ENCODE measurements around the gene KLHL29. TPM values are rescaled to one million over a fixed set of nuclear protein-coding genes. Genes with fewer than 3 reads are reported as not detected.

Gene KLHL29
- total and polyA plus RNA-seq, 2 experiments from 2014 or later = 3.8 to 9.9 TPM

GRCh38 chr2:23557455-23557854, 172.5 kb downstream of the KLHL29 start:
- Histone ChIP-seq H3K9me3 (ENCODE audit: low read depth) (no peaks in the 10 kb centered on the region), H2AFZ (no peak overlapping the region), H3K79me2 (no peaks in the 10 kb centered on the region), H3K36me3 (replicated peaks; ENCODE audit: insufficient read depth, low read depth) (no peaks in the 10 kb centered on the region), H4K20me1 (ENCODE audit: insufficient read depth, poor library complexity, severe bottlenecking) (no peaks in the 10 kb centered on the region), H3K4me3 (no peak overlapping the region), H3K4me1 (ENCODE audit: insufficient read depth) (no peaks in the 10 kb centered on the region), H3K27ac (no peak overlapping the region), H3K4me2 (no peak overlapping the region), H3K27me3 (no peaks in the 10 kb centered on the region), H3K9me2 (replicated peaks; ENCODE audit: insufficient read depth) (no peaks in the 10 kb centered on the region)
- 88% methylated on average over 9 of the region's 9 CpGs for WGBS (ENCODE audit: low lambda C conversion rate, missing lambda C conversion rate)
- TF ChIP-seq EZH2 (IDR thresholded peaks at IDR 0.05; ENCODE audit: borderline replicate concordance) (no peak), CTCF (IDR thresholded peaks at IDR 0.05; ENCODE audit: poor library complexity) (no peak), EZH2phosphoT487 (IDR thresholded peaks at IDR 0.05; ENCODE audit: low read depth, severe bottlenecking, unreplicated experiment) (no peak)
- no peak for DNase-seq (ENCODE audit: low spot score)

- Histone ChIP-seq H3K4me3 (no peak overlapping the region), H3K4me2 (no peak overlapping the region), H3K27me3 (no peaks in the 10 kb centered on the region), H3K9me2 (replicated peaks; ENCODE audit: insufficient read depth) (no peaks in the 10 kb centered on the region), H2AFZ (no peak overlapping the region), H3K36me3 (replicated peaks; ENCODE audit: insufficient read depth, low read depth) (no peaks in the 10 kb centered on the region), H3K9me3 (ENCODE audit: low read depth) (no peaks in the 10 kb centered on the region), H3K4me1 (ENCODE audit: insufficient read depth) (peaks cover 7% of the 10 kb centered on the region), H4K20me1 (ENCODE audit: insufficient read depth, poor library complexity, severe bottlenecking) (no peaks in the 10 kb centered on the region), H3K79me2 (no peaks in the 10 kb centered on the region), H3K27ac (no peak overlapping the region)
- DNase-seq (ENCODE audit: low spot score) = no peak
- WGBS (ENCODE audit: low lambda C conversion rate, missing lambda C conversion rate) = 91% methylated on average over 18 of the region's 20 CpGs
- no peak for TF ChIP-seq EZH2 (IDR thresholded peaks at IDR 0.05; ENCODE audit: borderline replicate concordance)
- TF ChIP-seq CTCF (IDR thresholded peaks at IDR 0.05; ENCODE audit: poor library complexity) = no peak
- no peak for TF ChIP-seq EZH2phosphoT487 (IDR thresholded peaks at IDR 0.05; ENCODE audit: low read depth, severe bottlenecking, unreplicated experiment)
These were observed 174.7 kb downstream of the KLHL29 start for GRCh38 chr2:23559561-23560239.

- no peak for DNase-seq (ENCODE audit: low spot score)
- Histone ChIP-seq H3K79me2 (no peaks in the 10 kb centered on the region), H3K9me2 (replicated peaks; ENCODE audit: insufficient read depth) (no peaks in the 10 kb centered on the region), H3K9me3 (ENCODE audit: low read depth) (no peaks in the 10 kb centered on the region), H3K36me3 (replicated peaks; ENCODE audit: insufficient read depth, low read depth) (no peaks in the 10 kb centered on the region), H4K20me1 (ENCODE audit: insufficient read depth, poor library complexity, severe bottlenecking) (no peaks in the 10 kb centered on the region), H3K4me1 (ENCODE audit: insufficient read depth) (peaks cover 7% of the 10 kb centered on the region), H3K27ac (no peak overlapping the region), H3K27me3 (no peaks in the 10 kb centered on the region), H3K4me2 (no peak overlapping the region), H2AFZ (no peak overlapping the region), H3K4me3 (no peak overlapping the region)
- WGBS (ENCODE audit: low lambda C conversion rate, missing lambda C conversion rate) = 95% methylated on average over 7 of the region's 7 CpGs
- TF ChIP-seq EZH2 (IDR thresholded peaks at IDR 0.05; ENCODE audit: borderline replicate concordance) (no peak), EZH2phosphoT487 (IDR thresholded peaks at IDR 0.05; ENCODE audit: low read depth, severe bottlenecking, unreplicated experiment) (no peak), CTCF (IDR thresholded peaks at IDR 0.05; ENCODE audit: poor library complexity) (no peak)
These were observed 176.1 kb downstream of the KLHL29 start for GRCh38 chr2:23561088-23561487.

Data from hepatocyte (in vitro differentiated cells).